Measurements from ENCODE around the gene SYCE3. TPM values are rescaled to one million over a fixed set of nuclear protein-coding genes. Genes with fewer than 3 reads are reported as not detected.
A peak's percentile ranks its signal among the peaks of the same experiment; 100 is the strongest.
"Not testable (repeated sequence)": the region's sequence is repeated elsewhere in the genome, so short reads cannot be mapped to it uniquely, and the experiment has no call there.

SYCE3 gene
- total RNA-seq, result not detected

- DNase-seq (ENCODE audit: low spot score), result peak; percentile 97
These were observed at the start of gene SYCE3 for GRCh38 chr22:50562523-50563412. SYCE3 (minus strand) TSS chr22:50562919; CDS start chr22:50556405, 6,514 bp downstream.

- DNase-seq (ENCODE audit: low spot score), result no peak
These were observed 49.4 kb upstream of the SYCE3 start for GRCh38 chr22:50612168-50612527.

- no peak for DNase-seq (ENCODE audit: low spot score)
These were observed 48.8 kb upstream of the SYCE3 start for GRCh38 chr22:50611341-50612060.

- no peak for DNase-seq (ENCODE audit: low spot score)
These were observed 47.9 kb upstream of the SYCE3 start for GRCh38 chr22:50610581-50610980.

- no peak for DNase-seq (ENCODE audit: low spot score)
These were observed 47.3 kb upstream of the SYCE3 start for GRCh38 chr22:50610041-50610451.

- no peak for DNase-seq (ENCODE audit: low spot score)
These were observed 46.9 kb upstream of the SYCE3 start for GRCh38 chr22:50609599-50609998.

GRCh38 chr22:50608996-50609395 is 46.3 kb upstream of the SYCE3 start:
- no peak for DNase-seq (ENCODE audit: low spot score)

GRCh38 chr22:50608058-50608840 is 45.5 kb upstream of the SYCE3 start:
- DNase-seq (ENCODE audit: low spot score), result not testable (repeated sequence)

- DNase-seq (ENCODE audit: low spot score), result no peak
These were observed 44.9 kb upstream of the SYCE3 start for GRCh38 chr22:50607659-50608020.

- no peak for DNase-seq (ENCODE audit: low spot score)
These were observed 44.4 kb upstream of the SYCE3 start for GRCh38 chr22:50606946-50607658.

- no peak for DNase-seq (ENCODE audit: low spot score)
These were observed 43.6 kb upstream of the SYCE3 start for GRCh38 chr22:50606165-50606945.

- DNase-seq (ENCODE audit: low spot score), result no peak
These were observed 42.9 kb upstream of the SYCE3 start for GRCh38 chr22:50605613-50606074.

- no peak for DNase-seq (ENCODE audit: low spot score)
These were observed 42.4 kb upstream of the SYCE3 start for GRCh38 chr22:50605002-50605612.

GRCh38 chr22:50604256-50605001 is 41.7 kb upstream of the SYCE3 start:
- DNase-seq (ENCODE audit: low spot score), result no peak

GRCh38 chr22:50603511-50604255 is 41.0 kb upstream of the SYCE3 start:
- no peak for DNase-seq (ENCODE audit: low spot score)

GRCh38 chr22:50602338-50602700 is 39.6 kb upstream of the SYCE3 start:
- DNase-seq (ENCODE audit: low spot score), result no peak

- no peak for DNase-seq (ENCODE audit: low spot score)
These were observed 39.1 kb upstream of the SYCE3 start for GRCh38 chr22:50601669-50602337.

GRCh38 chr22:50600967-50601668 is 38.4 kb upstream of the SYCE3 start:
- DNase-seq (ENCODE audit: low spot score), result no peak
